OCI-LY3 (cell line): ENCODE data around the gene BTBD7.

ENCODE experiments used
- EZH2phosphoT487 ChIP-seq: fragments of 200-600 bp; shearing (Covaris generic); IDR thresholded peaks from 2 replicates; pipeline ENCODE4 v1.6.1; 2018; ENCODE audit warnings: antibody characterized with exemption, mixed run types, low read depth
- TF ChIP-seq, protein P1 (sequence below): fragments of 200-600, 300-600 bp; sonication (generic); IDR thresholded peaks from 2 replicates; pipeline ENCODE4 v1.5.1; 2014; ENCODE audit warnings: antibody characterized with exemption, low read length, low read depth

DNA sequence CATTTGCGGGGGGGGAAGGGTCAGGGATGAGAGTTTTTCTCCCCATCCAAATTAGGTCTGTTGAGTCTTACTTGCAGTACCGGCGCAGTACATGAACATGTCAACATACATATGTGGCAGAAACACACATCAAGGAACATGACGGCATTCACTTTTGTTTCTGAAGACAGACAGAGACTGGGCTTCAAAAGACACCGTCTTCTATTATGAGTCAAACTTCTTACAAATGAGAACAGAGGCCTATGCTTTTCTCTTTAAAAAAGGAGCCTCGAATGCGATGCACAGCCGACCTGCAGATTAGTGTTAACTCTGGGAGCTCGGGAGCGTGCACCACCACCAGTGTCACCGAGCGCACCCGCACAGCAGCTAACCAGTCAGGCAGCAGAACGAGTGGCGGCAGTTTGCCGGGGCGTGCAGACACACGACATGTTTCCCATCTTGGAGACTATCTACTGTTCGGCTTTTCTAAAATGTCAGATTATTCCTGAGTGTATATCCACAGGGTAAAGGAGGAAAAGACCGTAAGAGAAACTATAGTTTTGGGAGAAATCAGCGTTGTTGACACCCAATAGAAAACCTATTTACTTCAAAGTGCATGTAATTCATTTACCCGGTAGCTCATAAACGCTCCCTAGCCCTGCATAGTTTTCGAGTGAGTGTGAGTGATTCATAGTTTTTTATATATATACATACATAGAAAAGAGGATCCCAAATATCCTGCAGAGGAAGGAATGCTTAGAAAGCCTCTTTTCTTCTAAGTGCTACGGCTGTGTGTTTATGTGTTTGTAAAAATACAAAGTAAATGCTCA is 92.8 kb downstream of the BTBD7 start:
- TF ChIP-seq, protein P1, sequence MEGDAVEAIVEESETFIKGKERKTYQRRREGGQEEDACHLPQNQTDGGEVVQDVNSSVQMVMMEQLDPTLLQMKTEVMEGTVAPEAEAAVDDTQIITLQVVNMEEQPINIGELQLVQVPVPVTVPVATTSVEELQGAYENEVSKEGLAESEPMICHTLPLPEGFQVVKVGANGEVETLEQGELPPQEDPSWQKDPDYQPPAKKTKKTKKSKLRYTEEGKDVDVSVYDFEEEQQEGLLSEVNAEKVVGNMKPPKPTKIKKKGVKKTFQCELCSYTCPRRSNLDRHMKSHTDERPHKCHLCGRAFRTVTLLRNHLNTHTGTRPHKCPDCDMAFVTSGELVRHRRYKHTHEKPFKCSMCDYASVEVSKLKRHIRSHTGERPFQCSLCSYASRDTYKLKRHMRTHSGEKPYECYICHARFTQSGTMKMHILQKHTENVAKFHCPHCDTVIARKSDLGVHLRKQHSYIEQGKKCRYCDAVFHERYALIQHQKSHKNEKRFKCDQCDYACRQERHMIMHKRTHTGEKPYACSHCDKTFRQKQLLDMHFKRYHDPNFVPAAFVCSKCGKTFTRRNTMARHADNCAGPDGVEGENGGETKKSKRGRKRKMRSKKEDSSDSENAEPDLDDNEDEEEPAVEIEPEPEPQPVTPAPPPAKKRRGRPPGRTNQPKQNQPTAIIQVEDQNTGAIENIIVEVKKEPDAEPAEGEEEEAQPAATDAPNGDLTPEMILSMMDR: no peak
- TF ChIP-seq EZH2phosphoT487: no peak
